Ishikawa (cell line): ENCODE data around the gene TBL2.

Experiments
- CEBPB ChIP-seq: IDR thresholded peaks from 2 replicates; pipeline ENCODE4 v1.6.1; 2012
- CREB1 ChIP-seq: IDR thresholded peaks from 2 replicates; pipeline ENCODE4 v1.6.1; 2012; ENCODE audit warnings: low read depth
- EGR1 ChIP-seq: IDR thresholded peaks from 2 replicates; pipeline ENCODE4 v1.6.1; 2012
- EP300 ChIP-seq: IDR thresholded peaks from 2 replicates; pipeline ENCODE4 v1.6.1; 2012; ENCODE audit warnings: borderline replicate concordance
- FOXM1 ChIP-seq: IDR thresholded peaks from 2 replicates; pipeline ENCODE4 v1.6.1; 2012; ENCODE audit warnings: low read depth, borderline replicate concordance
- MAX ChIP-seq: IDR thresholded peaks from 2 replicates; pipeline ENCODE4 v1.6.1; 2012
- NFIC ChIP-seq: IDR thresholded peaks from 2 replicates; pipeline ENCODE4 v1.6.1; 2012
- RAD21 ChIP-seq: IDR thresholded peaks from 2 replicates; pipeline ENCODE4 v1.6.1; 2012; ENCODE audit warnings: low read depth
- TAF1 ChIP-seq: IDR thresholded peaks from 2 replicates; pipeline ENCODE4 v1.6.1; 2012; ENCODE audit warnings: low read depth, mild to moderate bottlenecking
- TCF12 ChIP-seq: IDR thresholded peaks from 2 replicates; pipeline ENCODE4 v1.6.1; 2012; ENCODE audit warnings: low read depth
- TEAD4 ChIP-seq: IDR thresholded peaks from 2 replicates; pipeline ENCODE4 v1.6.1; 2012
- YY1 ChIP-seq: IDR thresholded peaks from 2 replicates; pipeline ENCODE4 v1.6.1; 2012; ENCODE audit warnings: low read depth
- ZBTB7A ChIP-seq: IDR thresholded peaks from 2 replicates; pipeline ENCODE4 v1.6.1; 2012; ENCODE audit warnings: low read depth
- TF ChIP-seq, protein P1 (sequence below): IDR thresholded peaks from 2 replicates; pipeline ENCODE4 v1.6.1; 2012
- TF ChIP-seq, protein P2 (sequence below): IDR thresholded peaks from 2 replicates; pipeline ENCODE4 v1.6.1; 2012; ENCODE audit warnings: low read depth, mild to moderate bottlenecking

TBL2 gene

DNA sequence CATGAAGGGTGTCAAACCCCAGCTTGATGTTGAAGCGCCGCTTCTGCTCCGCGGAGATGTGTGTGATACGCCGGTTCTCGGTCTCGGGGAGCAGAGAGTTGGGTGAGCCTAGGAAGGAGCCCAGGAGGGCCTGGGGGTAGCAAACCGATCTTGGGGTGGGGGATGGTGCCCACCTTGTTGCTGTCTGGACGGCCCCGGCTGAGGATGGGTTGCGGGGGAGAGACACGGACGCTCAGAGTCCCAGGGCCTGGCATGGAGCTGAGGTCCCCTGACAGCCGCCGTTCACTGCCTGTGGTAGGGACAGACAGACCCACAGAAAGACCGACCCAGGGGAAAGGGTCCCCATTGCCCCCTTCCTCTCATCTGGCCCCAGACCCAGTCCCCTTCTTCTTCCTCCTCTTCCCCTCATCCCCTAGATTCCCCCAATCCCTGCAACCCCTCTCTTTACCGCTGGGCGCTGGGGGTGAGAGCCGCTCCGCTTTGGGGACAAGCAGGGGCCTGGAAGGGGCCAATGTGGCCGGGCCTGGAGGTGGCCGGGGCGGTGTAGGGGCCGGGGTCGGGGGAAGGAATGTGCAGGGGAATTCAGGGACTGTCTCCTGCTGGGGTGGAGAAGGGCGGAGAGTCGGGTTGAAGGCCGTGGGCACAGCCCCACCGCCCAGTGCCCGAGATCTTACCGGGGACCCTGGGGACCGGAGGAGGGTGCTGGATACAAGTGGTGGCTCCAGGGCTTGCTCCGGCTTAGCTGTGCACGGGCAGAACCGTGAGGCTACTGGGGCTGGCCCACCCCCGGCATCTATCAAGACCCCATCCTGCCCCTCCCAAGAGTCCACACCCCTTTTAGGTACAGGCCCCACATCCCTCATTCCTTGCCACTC, 18.0 kb upstream of the TBL2 start:
- TF ChIP-seq TEAD4 = no peak
- no peak for TF ChIP-seq ZBTB7A
- no peak for TF ChIP-seq NFIC

- TF ChIP-seq YY1 (no peak), FOXM1 (no peak), CREB1 (no peak), NFIC (no peak), CEBPB (no peak), EGR1 (no peak), TEAD4 (no peak), RAD21 (no peak), TAF1 (no peak), ZBTB7A (no peak), TCF12 (no peak), MAX (no peak), EP300 (no peak)
- TF ChIP-seq, protein P1, sequence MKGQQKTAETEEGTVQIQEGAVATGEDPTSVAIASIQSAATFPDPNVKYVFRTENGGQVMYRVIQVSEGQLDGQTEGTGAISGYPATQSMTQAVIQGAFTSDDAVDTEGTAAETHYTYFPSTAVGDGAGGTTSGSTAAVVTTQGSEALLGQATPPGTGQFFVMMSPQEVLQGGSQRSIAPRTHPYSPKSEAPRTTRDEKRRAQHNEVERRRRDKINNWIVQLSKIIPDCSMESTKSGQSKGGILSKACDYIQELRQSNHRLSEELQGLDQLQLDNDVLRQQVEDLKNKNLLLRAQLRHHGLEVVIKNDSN = no peak
- TF ChIP-seq, protein P2, sequence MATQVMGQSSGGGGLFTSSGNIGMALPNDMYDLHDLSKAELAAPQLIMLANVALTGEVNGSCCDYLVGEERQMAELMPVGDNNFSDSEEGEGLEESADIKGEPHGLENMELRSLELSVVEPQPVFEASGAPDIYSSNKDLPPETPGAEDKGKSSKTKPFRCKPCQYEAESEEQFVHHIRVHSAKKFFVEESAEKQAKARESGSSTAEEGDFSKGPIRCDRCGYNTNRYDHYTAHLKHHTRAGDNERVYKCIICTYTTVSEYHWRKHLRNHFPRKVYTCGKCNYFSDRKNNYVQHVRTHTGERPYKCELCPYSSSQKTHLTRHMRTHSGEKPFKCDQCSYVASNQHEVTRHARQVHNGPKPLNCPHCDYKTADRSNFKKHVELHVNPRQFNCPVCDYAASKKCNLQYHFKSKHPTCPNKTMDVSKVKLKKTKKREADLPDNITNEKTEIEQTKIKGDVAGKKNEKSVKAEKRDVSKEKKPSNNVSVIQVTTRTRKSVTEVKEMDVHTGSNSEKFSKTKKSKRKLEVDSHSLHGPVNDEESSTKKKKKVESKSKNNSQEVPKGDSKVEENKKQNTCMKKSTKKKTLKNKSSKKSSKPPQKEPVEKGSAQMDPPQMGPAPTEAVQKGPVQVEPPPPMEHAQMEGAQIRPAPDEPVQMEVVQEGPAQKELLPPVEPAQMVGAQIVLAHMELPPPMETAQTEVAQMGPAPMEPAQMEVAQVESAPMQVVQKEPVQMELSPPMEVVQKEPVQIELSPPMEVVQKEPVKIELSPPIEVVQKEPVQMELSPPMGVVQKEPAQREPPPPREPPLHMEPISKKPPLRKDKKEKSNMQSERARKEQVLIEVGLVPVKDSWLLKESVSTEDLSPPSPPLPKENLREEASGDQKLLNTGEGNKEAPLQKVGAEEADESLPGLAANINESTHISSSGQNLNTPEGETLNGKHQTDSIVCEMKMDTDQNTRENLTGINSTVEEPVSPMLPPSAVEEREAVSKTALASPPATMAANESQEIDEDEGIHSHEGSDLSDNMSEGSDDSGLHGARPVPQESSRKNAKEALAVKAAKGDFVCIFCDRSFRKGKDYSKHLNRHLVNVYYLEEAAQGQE = no peak
Measured at GRCh38 chr7:73595358-73595757, 17.0 kb upstream of the TBL2 start.

DNA sequence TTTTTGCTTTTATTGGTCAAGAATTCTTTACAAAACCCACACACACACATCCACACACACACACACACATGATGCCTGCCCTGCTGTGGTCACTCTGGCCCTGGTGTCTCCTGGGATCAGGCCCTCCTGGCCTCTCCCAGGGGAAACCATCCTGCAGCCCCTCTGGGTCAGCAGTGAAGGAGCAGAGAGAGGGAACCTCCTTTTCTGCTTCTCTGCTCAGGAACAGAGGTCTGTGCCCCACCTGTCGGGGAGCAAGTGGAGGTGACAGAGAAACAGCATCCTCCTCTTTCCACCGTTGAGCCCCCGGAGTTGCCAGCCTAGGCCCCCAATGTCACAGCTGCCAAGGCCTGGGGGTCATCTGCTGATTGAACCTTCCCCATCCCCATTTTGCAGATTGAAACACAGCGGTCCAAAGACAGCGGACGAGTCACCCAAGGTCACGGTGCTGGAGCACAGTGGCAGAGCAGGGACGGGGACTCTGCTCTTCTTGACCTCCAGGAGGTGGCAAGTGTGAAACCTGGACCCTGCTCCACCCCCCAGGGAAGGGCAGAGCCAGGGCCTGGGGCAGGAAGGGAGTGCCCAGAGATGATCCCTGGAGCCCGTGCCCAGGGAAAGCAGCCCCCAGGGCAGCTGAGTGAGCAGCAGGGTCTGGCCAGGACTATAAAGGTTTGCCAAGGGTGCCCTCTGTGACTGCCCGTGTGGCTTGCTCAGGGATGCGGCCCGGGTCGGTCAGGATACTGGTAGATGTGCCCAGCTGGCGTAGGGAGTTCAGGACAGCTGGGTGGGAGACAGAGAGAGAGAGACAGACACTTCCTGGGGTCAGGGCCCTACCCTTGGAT, 15.0 kb upstream of the TBL2 start:
- TF ChIP-seq CEBPB (no peak), NFIC (no peak), TCF12 (no peak), RAD21 (no peak), FOXM1 (no peak), MAX (no peak), CREB1 (no peak), TEAD4 (no peak), EP300 (no peak), EGR1 (no peak), TAF1 (no peak), YY1 (no peak), ZBTB7A (no peak)
- TF ChIP-seq, protein P2 = no peak
- TF ChIP-seq, protein P1 = no peak

DNA sequence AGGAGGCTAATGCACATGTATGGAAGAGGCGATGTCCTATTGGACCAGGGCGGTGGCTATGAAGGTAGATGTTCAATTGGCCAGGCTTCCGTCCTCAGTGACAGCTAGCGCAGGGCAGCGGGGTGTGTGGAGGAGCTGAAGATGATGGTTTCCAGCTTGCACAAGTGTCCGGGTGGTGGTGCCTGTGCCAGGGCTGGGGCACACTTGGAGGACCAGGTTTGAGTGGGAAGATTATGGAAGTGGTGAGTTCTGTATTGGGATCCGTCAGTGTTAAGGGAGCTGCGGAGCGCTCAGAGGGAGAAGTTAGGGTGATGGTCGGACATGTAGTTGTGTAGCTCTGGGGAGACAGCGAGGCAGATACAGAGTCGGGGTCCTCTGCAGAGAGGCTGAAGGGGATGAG, 8.5 kb upstream of the TBL2 start:
- TF ChIP-seq CEBPB (no peak), TAF1 (no peak), YY1 (no peak), MAX (no peak), TEAD4 (no peak), ZBTB7A (no peak), FOXM1 (no peak), CREB1 (no peak), RAD21 (no peak), TCF12 (no peak), EGR1 (no peak), EP300 (no peak), NFIC (no peak)
- TF ChIP-seq, protein P2 = no peak
- TF ChIP-seq, protein P1 = no peak
